K562 (cell line): Measurements from ENCODE around the gene PAX2. TPM values are rescaled to one million over a fixed set of nuclear protein-coding genes. Genes with fewer than 3 reads are reported as not detected.

Experiments
- ATAC-seq: fragments of 200-7000 bp; cut with Tn5 transposase; 3 replicates; pipeline ENCODE4 v1.9.1; 2020; ENCODE audit warnings: moderate library complexity
- BruUV-seq: library from RNA; stranded (reverse); fragments of 400-500 nt; replicated peaks from 2 replicates; lab custom pipeline; 2021; lab: Mats Ljungman, UMichigan
- CTCF ChIA-PET: fragments of 300-600 bp; formaldehyde crosslinking; extraction: SDS; loops from one replicate; lab custom pipeline; 2021; ENCODE audit warnings: low intra/inter-chr PET ratio; lab: Yijun Ruan, JAX
- POLR2A ChIA-PET: fragments of 300-600, 350-650 bp; sonication (Branson Sonifier 250); formaldehyde crosslinking; extraction: SDS; loops from one replicate; lab custom pipeline; 2021; ENCODE audit warnings: antibody characterized with exemption, inconsistent platforms; lab: Yijun Ruan, JAX
- DNase-seq, 4 experiments: peaks; one replicate each; pipeline versions ENCODE4 v3.0.0 to v3.0.0-alpha.2; 2011 to 2018; ENCODE audit warnings: low spot score in 3 of 4, mixed read lengths in 3 of 4; ENCODE audit errors: extremely low read depth in 1 of 4
- FAIRE-seq: peaks from 2 replicates; lab custom pipeline; 2011; peaks lifted over from hg19 to GRCh38; lab: Jason Lieb, UNC
- H2AFZ ChIP-seq: 2 replicates; pipeline ENCODE4 v1.6.0; 2011; ENCODE audit warnings: low read depth, low read length, control low read depth, inconsistent platforms
- H3K27ac ChIP-seq: fragments of 200-600 bp; 3 replicates; pipeline ENCODE4 v1.8.0; 2011; ENCODE audit warnings: low read depth, mild to moderate bottlenecking, control low read depth, inconsistent platforms, low read length, moderate library complexity, mixed read lengths; ENCODE audit errors: extremely low read depth
- H3K27me3 ChIP-seq, 2 experiments: fragments of 300-600 bp in 1 of 2; 2 replicates in 1 of 2; 3 replicates in 1 of 2; pipeline versions ENCODE4 v1.6.0 to v1.8.0; 2011; ENCODE audit warnings: inconsistent platforms in 2 of 2, low read length in 2 of 2, mild to moderate bottlenecking in 1 of 2, mixed read lengths in 1 of 2, moderate library complexity in 1 of 2; ENCODE audit not compliant: control insufficient read depth in 2 of 2, insufficient read depth in 2 of 2
- H3K36me3 ChIP-seq: fragments of 300-600 bp; 3 replicates; pipeline ENCODE4 v1.8.0; 2011; ENCODE audit warnings: mild to moderate bottlenecking, low read length, inconsistent platforms; ENCODE audit not compliant: control insufficient read depth, insufficient read depth
- H3K4me1 ChIP-seq, 2 experiments: fragments of 200-600 bp in 1 of 2; replicated peaks in 1 of 2; 2 replicates in 1 of 2; 3 replicates in 1 of 2; pipeline versions ENCODE4 v1.5.1 to v1.8.0; 2011; ENCODE audit warnings: inconsistent platforms in 2 of 2, low read length in 2 of 2, mild to moderate bottlenecking in 1 of 2, mixed read lengths in 1 of 2, moderate library complexity in 1 of 2; ENCODE audit not compliant: control insufficient read depth in 2 of 2, insufficient read depth in 2 of 2
- H3K4me2 ChIP-seq: 2 replicates; pipeline ENCODE4 v1.6.1; 2011; ENCODE audit warnings: low read length, control low read depth, inconsistent platforms, mixed read lengths; ENCODE audit not compliant: insufficient read depth
- H3K4me3 ChIP-seq: fragments of 200-600 bp; sonication (generic), shearing (Covaris generic); 2 replicates; pipeline ENCODE4 v1.5.1; 2016; ENCODE audit warnings: control low read depth, inconsistent platforms
- H3K79me2 ChIP-seq: fragments of 200-600 bp; 3 replicates; pipeline ENCODE4 v1.8.0; 2011; ENCODE audit warnings: low read length, inconsistent platforms; ENCODE audit not compliant: control insufficient read depth, insufficient read depth
- H3K9ac ChIP-seq, 2 experiments: 2 replicates each; pipeline versions ENCODE4 v1.6.0 to v1.6.1; 2011; ENCODE audit warnings: low read depth in 2 of 2, low read length in 2 of 2, control low read depth in 1 of 2, inconsistent platforms in 1 of 2, mild to moderate bottlenecking in 1 of 2, mixed read lengths in 1 of 2; ENCODE audit not compliant: insufficient read depth in 1 of 2
- H3K9me1 ChIP-seq: one replicate; pipeline ENCODE4 v1.6.0; 2011; ENCODE audit warnings: inconsistent platforms, mild to moderate bottlenecking, low read length, moderate library complexity; ENCODE audit not compliant: control insufficient read depth, insufficient read depth
- H3K9me3 ChIP-seq: replicated peaks from 2 replicates; pipeline ENCODE4 v1.5.1; 2011; ENCODE audit warnings: low read depth, low read length, inconsistent platforms; ENCODE audit not compliant: control insufficient read depth, insufficient read depth
- H4K20me1 ChIP-seq: replicated peaks from 2 replicates; pipeline ENCODE4 v1.6.1; 2011; ENCODE audit warnings: low read length, inconsistent platforms, mixed read lengths; ENCODE audit not compliant: control insufficient read depth, insufficient read depth
- ARNT ChIP-seq, 2 experiments: fragments of 450-650 bp; IDR thresholded peaks; 2 replicates each; pipeline ENCODE4 v1.6.1; 2016; ENCODE audit warnings: mild to moderate bottlenecking in 1 of 2
- BCOR ChIP-seq: fragments of 450-650 bp; IDR thresholded peaks from 2 replicates; pipeline ENCODE4 v1.6.1; 2016
- CREBBP ChIP-seq: IDR thresholded peaks from one replicate; pipeline ENCODE4 v1.6.1; 2012; ENCODE audit warnings: low read depth, mild to moderate bottlenecking, control low read depth, inconsistent platforms, low read length
- CXXC5 ChIP-seq: fragments of 250-450 bp; sonication (Bioruptor Pico); IDR thresholded peaks from 2 replicates; pipeline ENCODE4 v1.8.0; 2022; ENCODE audit warnings: inconsistent platforms, mild to moderate bottlenecking, moderate library complexity
- GATA2 ChIP-seq: sonication (generic); formaldehyde crosslinking; IDR thresholded peaks from 2 replicates; pipeline ENCODE4 v1.4.0; 2020; ENCODE audit warnings: mild to moderate bottlenecking, missing genetic modification reagents
- GATAD2A ChIP-seq: fragments of 450-650 bp; IDR thresholded peaks from 2 replicates; pipeline ENCODE4 v1.6.1; 2017
- KAT8 ChIP-seq: fragments of 450-650 bp; IDR thresholded peaks from 2 replicates; pipeline ENCODE4 v1.6.1; 2016; ENCODE audit warnings: low read depth, mild to moderate bottlenecking
- KLF6 ChIP-seq: fragments of 250-450 bp; sonication (Bioruptor Pico); IDR thresholded peaks from 2 replicates; pipeline ENCODE4 v1.4.0; 2020; ENCODE audit warnings: mild to moderate bottlenecking, moderate library complexity, borderline replicate concordance
- LEF1 ChIP-seq: fragments of 450-650 bp; IDR thresholded peaks from 2 replicates; pipeline ENCODE4 v1.6.1; 2016; ENCODE audit warnings: mild to moderate bottlenecking
- MAZ ChIP-seq, 2 experiments: fragments of 450-650 bp in 1 of 2; sonication (generic) in 1 of 2; formaldehyde crosslinking; IDR thresholded peaks in 1 of 2; conservative IDR thresholded peaks in 1 of 2; 2 replicates each; pipeline versions ENCODE4 v1.4.0 to v1.5.0; 2020; ENCODE audit warnings: mild to moderate bottlenecking in 1 of 2, missing genetic modification reagents in 1 of 2
- MXI1 ChIP-seq: IDR thresholded peaks from 2 replicates; pipeline ENCODE4 v1.6.1; 2011; ENCODE audit warnings: low read depth, mild to moderate bottlenecking, improper control_type of control experiment, low read length
- NFE2 ChIP-seq: IDR thresholded peaks from 2 replicates; pipeline ENCODE4 v1.6.1; 2014; ENCODE audit warnings: antibody characterized with exemption, low read depth
- NFE2L1 ChIP-seq: fragments of 450-650 bp; IDR thresholded peaks from 2 replicates; pipeline ENCODE4 v1.6.1; 2016; ENCODE audit warnings: missing genetic modification characterization, low read depth, mild to moderate bottlenecking, missing compliant biosample characterization, moderate library complexity, borderline replicate concordance
- RHOXF2B ChIP-seq: fragments of 250-450 bp; sonication (Bioruptor Pico); conservative IDR thresholded peaks from 2 replicates; pipeline ENCODE4 v1.5.1; 2021
- SIN3A ChIP-seq, 2 experiments: fragments of 150-350 bp in 1 of 2; IDR thresholded peaks; 2 replicates each; pipeline ENCODE4 v1.6.1; 2011 to 2016; ENCODE audit warnings: borderline replicate concordance in 2 of 2, low read depth in 2 of 2, low read length in 2 of 2, mild to moderate bottlenecking in 2 of 2, moderate library complexity in 2 of 2; ENCODE audit not compliant: control insufficient read depth in 1 of 2
- SMAD3 ChIP-seq: fragments of 450-650 bp; formaldehyde crosslinking; conservative IDR thresholded peaks from 2 replicates; pipeline ENCODE4 v1.4.0; 2020; ENCODE audit warnings: mild to moderate bottlenecking
- SNRNP70 ChIP-seq: fragments of 200-400 bp; formaldehyde crosslinking; optimal IDR thresholded peaks from 2 replicates; pipeline ENCODE3; 2017; ENCODE audit warnings: low read depth, low read length
- SRSF1 ChIP-seq: fragments of 200-400 bp; formaldehyde crosslinking; IDR thresholded peaks from 2 replicates; pipeline ENCODE4 v1.6.1; 2017; ENCODE audit warnings: mild to moderate bottlenecking, low read depth, low read length, moderate library complexity
- TARDBP ChIP-seq: fragments of 450-650 bp; IDR thresholded peaks from 2 replicates; pipeline ENCODE4 v1.6.1; 2016
- TCF15 ChIP-seq: fragments of 250-450 bp; sonication (Bioruptor Pico); IDR thresholded peaks from 2 replicates; pipeline ENCODE4 v1.8.0; 2022; ENCODE audit warnings: moderate library complexity, mild to moderate bottlenecking, inconsistent platforms
- ZNF143 ChIP-seq: sonication (generic); formaldehyde crosslinking; IDR thresholded peaks from 2 replicates; pipeline ENCODE4 v1.9.0; 2022; ENCODE audit warnings: mild to moderate bottlenecking, missing genetic modification reagents
- ZNF212 ChIP-seq: fragments of 450-650 bp; formaldehyde crosslinking; IDR thresholded peaks from 2 replicates; pipeline ENCODE4 v1.4.0; 2020; ENCODE audit warnings: mild to moderate bottlenecking
- ZNF224 ChIP-seq: sonication (generic); formaldehyde crosslinking; IDR thresholded peaks from 2 replicates; pipeline ENCODE4 v1.8.0; 2022; ENCODE audit warnings: mild to moderate bottlenecking, missing genetic modification reagents
- WGBS: fragments of 100-300 bp; shearing (Covaris generic); methylation state at CpG from one replicate; pipeline ENCODE4 v1.1.6; 2016; ENCODE audit warnings: low coverage, mixed read lengths; ENCODE audit not compliant: insufficient coverage; ENCODE audit errors: missing lambda C conversion rate; 5-methylcytosine and 5-hydroxymethylcytosine counted together
- in situ Hi-C: fragments of 300-500 bp; cut with MboI; formaldehyde crosslinking; loops from 4 replicates; pipeline ENCODE4 v1.15.0; 2018; ENCODE audit warnings: inconsistent platforms, mixed read lengths
- intact Hi-C: fragments of 100-400 bp; cut with micrococcal nuclease; formaldehyde crosslinking; loops from 2 replicates; pipeline ENCODE4 v1.14.2; 2022
- polyA plus RNA-seq, 8 experiments: library from polyadenylated mRNA; depleted of rRNA in 4 of 8; stranded (reverse) in 5 of 8; unstranded in 3 of 8; fragments of >200 nt; fragmentation: Nextera tagmentation in 2 of 8; fragmentation: Illumina TruSeq in 1 of 8; extraction: Ambion mirVana in 2 of 8; extraction: Trizol in 1 of 8; gene quantifications; 2 replicates each; pipeline versions ENCODE4 v1.2.1 to v1.2.3, GENCODE V29; 2011 to 2014; ENCODE audit warnings: inconsistent platforms in 1 of 8, missing spikeins in 1 of 8
- total RNA-seq, 7 experiments: library from RNA; depleted of rRNA in 6 of 7; stranded (reverse); fragments of >200 nt in 6 of 7; fragmentation: Illumina TruSeq in 2 of 7; extraction: Trizol in 2 of 7; gene quantifications; 2 replicates each; pipeline versions ENCODE4 v1.2.1 to v1.2.3, GENCODE V29; 2011 to 2021; ENCODE audit warnings: low replicate concordance in 1 of 7

PAX2 gene
- total and polyA plus RNA-seq, 9 of the 15 experiments (the other 6 are each of a cell fraction or from before 2014, with no cell fraction given) = not detected

DNA sequence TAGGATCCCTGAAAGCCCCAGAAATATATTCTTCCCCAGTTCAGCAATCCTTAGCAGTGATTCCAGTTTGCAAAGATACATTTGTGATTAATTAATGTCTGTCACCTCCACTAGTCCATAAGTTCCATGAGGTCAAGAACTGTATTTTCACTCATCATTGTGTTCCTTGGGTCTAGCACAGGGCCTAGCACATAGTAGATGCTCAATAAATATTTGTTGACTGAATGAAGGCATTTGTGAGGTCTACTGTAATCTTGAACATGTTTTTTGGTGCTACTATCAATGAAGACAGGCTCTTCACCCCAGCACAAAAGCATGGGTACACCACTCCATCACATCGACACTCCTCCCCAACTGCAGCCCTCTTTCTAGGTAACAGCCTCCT, 30.8 kb upstream of the PAX2 start:
- H3K27me3 ChIP-seq = peaks cover 2 to 51% of the 10 kb centered on the region in 2 experiments; a peak in 4 of 5 replicates
- CTCF ChIA-PET = no interaction called here

DNA sequence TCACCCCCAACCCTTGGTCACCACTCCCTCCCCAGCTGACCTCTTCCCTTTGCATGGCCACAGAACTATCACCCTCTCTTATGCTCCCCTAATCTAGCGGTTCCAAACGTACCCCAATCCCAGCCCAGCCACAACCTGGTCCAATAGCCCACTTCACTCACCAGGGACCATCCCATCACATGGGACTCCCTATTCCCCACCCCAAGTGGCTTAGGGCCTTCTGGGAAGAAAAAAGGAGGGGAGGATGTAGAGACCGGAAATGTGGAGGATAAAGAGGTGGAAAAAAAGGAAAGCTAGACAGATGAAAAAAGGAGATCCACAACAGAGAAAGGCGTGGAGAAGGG, 30.3 kb upstream of the PAX2 start:
- H3K9me3 ChIP-seq = no peaks in the 10 kb centered on the region
- ChIA-PET POLR2A (no interaction called here), CTCF (no interaction called here)
- FAIRE-seq (no peak), DNase-seq (no peak), ATAC-seq (no peak)
- no TSS peak for BruUV-seq
- in situ Hi-C loops (no loop called here), intact Hi-C loops (no loop called here)
- WGBS = 31% methylated on average over 2 of the region's 4 CpGs
- no peak overlapping the region for H3K27ac ChIP-seq
- no peaks in the 10 kb centered on the region for H3K9me1 ChIP-seq
- H3K79me2 ChIP-seq = no peaks in the 10 kb centered on the region
- H3K27me3 ChIP-seq = peaks cover 2 to 51% of the 10 kb centered on the region in 2 experiments; a peak in 4 of 5 replicates
- peaks cover 0 to 4% of the 10 kb centered on the region in 2 experiments; a peak in 2 of 5 replicates for H3K4me1 ChIP-seq
- H3K4me3 ChIP-seq = no peak overlapping the region
- no peak overlapping the region for H2AFZ ChIP-seq
- no peaks in the 10 kb centered on the region for H3K36me3 ChIP-seq
- H3K4me2 ChIP-seq = no peak overlapping the region
- no peaks in the 10 kb centered on the region for H4K20me1 ChIP-seq
- no peak overlapping the region for H3K9ac ChIP-seq
- TF ChIP-seq GATAD2A (no peak), CXXC5 (no peak), BCOR (no peak), ZNF143 (CRISPR knock-in tag) (no peak), CREBBP (no peak), ZNF224 (CRISPR knock-in tag) (no peak), MAZ (CRISPR knock-in tag; conservative IDR thresholded peaks at IDR 0.05 in 1 of 2, IDR thresholded peaks at IDR 0.05 in 1 of 2) (no peak), GATA2 (no peak), LEF1 (no peak), MXI1 (no peak), NFE2 (no peak), KAT8 (no peak), SMAD3 (CRISPR knock-in tag) (no peak), ZNF212 (no peak), SRSF1 (no peak), KLF6 (CRISPR knock-in tag) (no peak)

More for the DNA sequence above, 30.8 kb upstream of the PAX2 start:
- Histone ChIP-seq H3K79me2 (no peaks in the 10 kb centered on the region), H3K4me1 (peaks cover 0 to 4% of the 10 kb centered on the region in 2 experiments; a peak in 2 of 5 replicates), H2AFZ (no peak overlapping the region), H3K27ac (no peak overlapping the region), H3K9me3 (no peaks in the 10 kb centered on the region), H3K4me3 (no peak overlapping the region), H3K36me3 (no peaks in the 10 kb centered on the region), H3K9ac (no peak overlapping the region), H4K20me1 (no peaks in the 10 kb centered on the region), H3K9me1 (no peaks in the 10 kb centered on the region), H3K4me2 (no peak overlapping the region)
- DNase-seq (no peak), FAIRE-seq (no peak), ATAC-seq (no peak)
- POLR2A ChIA-PET = interaction anchor here (0.6 kb wide), 1 partner anchor 280 kb away, joined by 3 read pairs; no protein-coding TSS in a partner anchor
- BruUV-seq = no TSS peak
- in situ Hi-C loops = no loop called here
- intact Hi-C loops = no loop called here
- no peak for TF ChIP-seq TCF15
- TF ChIP-seq ZNF224 (CRISPR knock-in tag) = no peak
- no peak for TF ChIP-seq SRSF1
- TF ChIP-seq SIN3A (IDR thresholded peaks at IDR 0.05; ENCODE audit: borderline replicate concordance in 2 of 2, control insufficient read depth in 1 of 2, low read depth in 2 of 2, low read length in 2 of 2) = no peak
- TF ChIP-seq NFE2L1 = no peak
- no peak for TF ChIP-seq SNRNP70
- no peak for TF ChIP-seq ARNT (IDR thresholded peaks at IDR 0.05)
- TF ChIP-seq TARDBP = no peak
- TF ChIP-seq RHOXF2B (CRISPR knock-in tag) = no peak
- 0% methylated on average over 1 of the region's 1 CpG for WGBS
